ENCODE measurements around the gene KIAA1671. TPM values are rescaled to one million over a fixed set of nuclear protein-coding genes. Genes with fewer than 3 reads are reported as not detected.

KIAA1671 gene
- polyA plus RNA-seq, 1 donor from 2014 or later: 3.0 TPM

GRCh38 chr22:25086902-25087282, 134.4 kb downstream of the KIAA1671 start:
- no peaks in the 10 kb centered on the region for H3K9me2 ChIP-seq (ENCODE audit: insufficient read depth, low read length)
- H4K20me1 ChIP-seq (ENCODE audit: insufficient read depth): no peaks in the 10 kb centered on the region
- H3K27me3 ChIP-seq (ENCODE audit: insufficient read depth, low read depth, low read length): no peaks in the 10 kb centered on the region
- H3K4me3 ChIP-seq (ENCODE audit: low read length): no peak overlapping the region
- H2AFZ ChIP-seq (ENCODE audit: low read depth, low read length): no peak overlapping the region
- TF ChIP-seq EZH2 (IDR thresholded peaks at IDR 0.05; ENCODE audit: borderline replicate concordance, insufficient read depth, low read length, poor library complexity, severe bottlenecking) (no peak), TAF1 (IDR thresholded peaks at IDR 0.05; ENCODE audit: low read depth) (no peak), SMC3 (conservative IDR thresholded peaks at IDR 0.05; ENCODE audit: poor library complexity) (no peak), CTCF (IDR thresholded peaks at IDR 0.05; ENCODE audit: poor library complexity, severe bottlenecking) (no peak), REST (IDR thresholded peaks at IDR 0.05; ENCODE audit: borderline replicate concordance) (no peak), POLR2AphosphoS5 (IDR thresholded peaks at IDR 0.05) (no peak), EP300 (conservative IDR thresholded peaks at IDR 0.05; ENCODE audit: poor library complexity, severe bottlenecking) (no peak), RAD21 (conservative IDR thresholded peaks at IDR 0.05) (no peak), MXI1 (conservative IDR thresholded peaks at IDR 0.05; ENCODE audit: poor library complexity, severe bottlenecking) (no peak)
- H3F3A ChIP-seq (ENCODE audit: insufficient read depth, low read length, poor library complexity, severe bottlenecking): no peaks in the 10 kb centered on the region
- H3K9me3 ChIP-seq (ENCODE audit: low read length): no peaks in the 10 kb centered on the region
- H3K9ac ChIP-seq (ENCODE audit: low read length): no peak overlapping the region
- no peaks in the 10 kb centered on the region for H3K79me2 ChIP-seq (replicated peaks; ENCODE audit: insufficient read depth, low read length)
- no peak overlapping the region for H3K4me2 ChIP-seq (ENCODE audit: low read length)
- H3K36me3 ChIP-seq (ENCODE audit: insufficient read depth, low read length): no peaks in the 10 kb centered on the region
- H3K27ac ChIP-seq (ENCODE audit: low read length): no peak overlapping the region

GRCh38 chr22:25090225-25090890, 137.8 kb downstream of the KIAA1671 start:
- Histone ChIP-seq H2AFZ (ENCODE audit: low read depth, low read length) (no peak overlapping the region), H3K27me3 (ENCODE audit: insufficient read depth, low read depth, low read length) (no peaks in the 10 kb centered on the region), H3K9me3 (ENCODE audit: low read length) (no peaks in the 10 kb centered on the region), H4K20me1 (ENCODE audit: insufficient read depth) (no peaks in the 10 kb centered on the region), H3K4me2 (ENCODE audit: low read length) (no peak overlapping the region), H3K4me3 (ENCODE audit: low read length) (no peak overlapping the region), H3K9me2 (ENCODE audit: insufficient read depth, low read length) (no peaks in the 10 kb centered on the region), H3K27ac (ENCODE audit: low read length) (no peak overlapping the region), H3K9ac (ENCODE audit: low read length) (no peak overlapping the region), H3K79me2 (replicated peaks; ENCODE audit: insufficient read depth, low read length) (no peaks in the 10 kb centered on the region), H3K36me3 (ENCODE audit: insufficient read depth, low read length) (no peaks in the 10 kb centered on the region), H3F3A (ENCODE audit: insufficient read depth, low read length, poor library complexity, severe bottlenecking) (no peaks in the 10 kb centered on the region)
- TF ChIP-seq REST (IDR thresholded peaks at IDR 0.05; ENCODE audit: borderline replicate concordance): no peak
- no peak for TF ChIP-seq RAD21 (conservative IDR thresholded peaks at IDR 0.05)
- TF ChIP-seq EZH2 (IDR thresholded peaks at IDR 0.05; ENCODE audit: borderline replicate concordance, insufficient read depth, low read length, poor library complexity, severe bottlenecking): no peak
- no peak for TF ChIP-seq CTCF (IDR thresholded peaks at IDR 0.05; ENCODE audit: poor library complexity, severe bottlenecking)
- TF ChIP-seq EP300 (conservative IDR thresholded peaks at IDR 0.05; ENCODE audit: poor library complexity, severe bottlenecking): no peak
- no peak for TF ChIP-seq MXI1 (conservative IDR thresholded peaks at IDR 0.05; ENCODE audit: poor library complexity, severe bottlenecking)
- TF ChIP-seq TAF1 (IDR thresholded peaks at IDR 0.05; ENCODE audit: low read depth): no peak
- no peak for TF ChIP-seq POLR2AphosphoS5 (IDR thresholded peaks at IDR 0.05)
- no peak for TF ChIP-seq SMC3 (conservative IDR thresholded peaks at IDR 0.05; ENCODE audit: poor library complexity)
